CD4-positive, alpha-beta T cell treated with Interleukin-21 for 1 hour (primary cell): ENCODE data around the gene IL19.

Experiments
- DNase-seq: peaks from one replicate; pipeline ENCODE4 v3.0.0-alpha.2; 2020

IL19 gene, protein sequence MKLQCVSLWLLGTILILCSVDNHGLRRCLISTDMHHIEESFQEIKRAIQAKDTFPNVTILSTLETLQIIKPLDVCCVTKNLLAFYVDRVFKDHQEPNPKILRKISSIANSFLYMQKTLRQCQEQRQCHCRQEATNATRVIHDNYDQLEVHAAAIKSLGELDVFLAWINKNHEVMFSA

DNA sequence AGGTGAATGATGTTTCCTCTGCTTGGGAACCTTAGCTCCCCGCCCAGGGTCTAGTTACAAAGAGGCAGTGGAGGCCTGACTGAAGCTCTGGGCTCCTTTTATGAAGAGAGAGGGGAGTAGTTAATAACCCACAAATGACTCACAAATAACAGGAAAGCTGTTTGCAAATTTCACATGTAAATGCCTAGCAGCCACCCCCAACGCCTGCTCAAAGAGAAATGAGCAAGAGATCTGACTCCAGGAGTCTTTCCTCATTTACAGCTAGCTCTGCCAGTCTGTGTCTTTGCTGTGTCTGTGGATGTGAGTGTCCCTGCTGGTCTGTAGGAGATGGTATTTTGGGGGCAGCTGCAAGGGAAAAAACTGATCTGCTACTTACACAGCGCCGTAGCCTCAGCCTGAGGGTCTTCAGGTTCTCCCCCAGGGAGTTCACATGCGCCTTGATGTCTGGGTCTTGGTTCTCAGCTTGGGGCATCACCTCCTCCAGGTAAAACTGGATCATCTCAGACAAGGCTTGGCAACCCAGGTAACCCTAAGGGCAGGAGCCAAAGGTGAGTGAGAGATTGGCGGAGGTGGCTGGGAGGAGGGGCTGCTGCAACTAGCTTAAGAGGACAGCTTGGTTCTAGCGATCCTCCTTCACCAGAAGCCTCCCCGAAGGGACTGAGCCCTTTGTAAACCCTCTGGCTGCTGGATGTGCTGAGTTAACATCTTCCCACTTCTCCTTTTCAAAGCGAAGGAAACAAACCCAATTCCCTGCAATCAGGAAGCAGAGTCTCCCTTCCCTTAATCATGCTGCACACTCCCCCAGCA is at the start of gene IL19:
TSS of gene IL19 (plus strand) at position 243 of the 807 bp plus-strand sequence. CDS start 65,890 bp downstream, outside the sequence.
- DNase-seq, result peak; percentile 21

- DNase-seq, result no peak
Measured at GRCh38 chr1:206721454-206721853, 49.1 kb upstream of the IL19 start.

DNA sequence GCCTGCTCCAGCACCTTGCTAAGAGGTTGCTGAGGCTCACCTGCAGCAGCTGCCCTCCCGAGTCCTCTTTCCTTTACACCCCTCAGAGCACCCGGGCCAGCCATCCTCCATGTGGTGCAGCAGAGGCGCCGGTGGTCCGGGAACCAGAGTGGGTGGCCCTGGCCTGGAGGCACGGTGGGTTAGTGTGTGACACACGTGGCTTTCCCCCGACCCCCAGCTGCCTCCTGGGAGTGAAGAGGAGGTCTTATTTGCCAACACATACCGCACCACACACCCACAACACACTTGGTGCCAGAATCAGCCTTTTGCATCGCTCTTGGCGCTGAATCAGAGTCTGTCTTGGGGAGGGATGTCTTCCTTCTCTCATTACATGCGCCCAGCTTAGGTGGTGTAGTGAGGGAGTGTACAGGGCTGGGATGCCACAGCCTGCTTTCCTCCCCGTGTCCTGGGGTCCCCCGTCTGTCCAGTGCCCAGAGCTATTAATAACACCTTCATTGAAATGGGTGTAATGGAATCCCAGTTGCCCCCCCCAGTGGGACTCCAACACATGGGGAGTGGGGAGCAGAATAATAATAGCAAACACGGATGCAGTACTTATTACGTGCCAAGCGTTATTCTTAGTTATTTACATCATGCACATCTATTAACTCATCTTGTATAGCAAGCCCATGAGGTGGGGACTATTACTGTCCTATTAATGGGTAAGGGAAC is 47.7 kb upstream of the IL19 start:
- no peak for DNase-seq

- no peak for DNase-seq
Measured at GRCh38 chr1:206723462-206723804, 47.1 kb upstream of the IL19 start.

- no peak for DNase-seq
Measured at GRCh38 chr1:206723805-206724472, 46.6 kb upstream of the IL19 start.

- peak; percentile 64 for DNase-seq
Measured at GRCh38 chr1:206725109-206725963, 45.2 kb upstream of the IL19 start.

DNA sequence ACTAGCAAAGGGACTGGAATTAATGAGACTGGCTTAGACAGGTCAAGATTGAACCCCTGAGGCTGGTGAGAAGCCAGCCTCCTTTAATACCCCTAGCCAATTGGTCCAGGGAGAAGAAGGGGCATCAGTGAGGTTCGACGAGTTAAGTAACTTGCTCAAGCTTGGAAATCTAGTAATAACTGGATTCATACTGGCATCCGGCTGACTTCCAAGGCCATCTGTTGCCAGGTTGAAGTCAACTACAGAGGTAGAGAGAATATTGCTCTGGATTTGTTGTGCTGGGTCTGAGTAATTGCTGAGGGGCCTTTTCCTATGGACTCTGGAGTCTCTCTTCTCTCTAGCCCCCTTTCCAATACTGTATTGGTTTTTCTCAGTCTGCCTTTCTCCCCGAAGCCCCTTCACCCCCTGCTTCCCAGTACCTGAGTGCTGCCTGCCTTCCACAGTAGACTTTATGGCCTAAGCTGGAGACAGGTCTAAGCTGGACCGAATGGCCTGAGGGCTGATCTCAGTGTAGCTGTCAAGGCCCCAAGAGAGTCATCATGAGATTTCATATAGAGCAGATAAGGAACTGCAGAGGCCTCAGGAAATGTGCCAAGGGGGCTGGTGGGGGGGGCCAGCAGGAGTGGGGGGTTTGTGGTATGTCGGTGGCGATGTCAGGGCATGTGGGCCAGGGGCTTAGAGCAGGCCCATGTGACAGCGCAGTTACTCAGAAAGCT is 42.4 kb upstream of the IL19 start:
- DNase-seq, result no peak

GRCh38 chr1:206728697-206728987 is 41.9 kb upstream of the IL19 start:
- DNase-seq, result no peak

GRCh38 chr1:206729050-206729449 is 41.5 kb upstream of the IL19 start:
- DNase-seq, result no peak

DNA sequence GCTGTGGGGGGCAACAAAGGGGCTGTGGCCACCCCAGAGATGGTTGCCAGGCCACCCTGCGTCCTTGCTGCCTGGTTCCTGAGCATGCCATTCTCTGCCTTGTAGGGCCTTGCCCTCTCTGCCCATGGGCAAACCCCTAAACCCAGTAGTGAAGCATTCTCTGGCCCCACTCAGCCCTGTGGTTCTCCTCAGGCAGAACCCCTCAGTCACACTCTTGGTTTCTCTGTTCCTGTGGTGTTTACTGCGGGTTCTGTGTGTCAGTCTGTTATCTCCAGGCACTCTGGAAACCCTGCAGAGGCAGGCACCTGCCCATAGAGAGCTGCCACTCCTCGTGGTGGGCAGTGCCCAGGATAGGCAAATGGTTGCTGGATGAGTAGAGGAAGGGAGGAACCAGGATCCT is 41.1 kb upstream of the IL19 start:
- DNase-seq, result no peak

DNA sequence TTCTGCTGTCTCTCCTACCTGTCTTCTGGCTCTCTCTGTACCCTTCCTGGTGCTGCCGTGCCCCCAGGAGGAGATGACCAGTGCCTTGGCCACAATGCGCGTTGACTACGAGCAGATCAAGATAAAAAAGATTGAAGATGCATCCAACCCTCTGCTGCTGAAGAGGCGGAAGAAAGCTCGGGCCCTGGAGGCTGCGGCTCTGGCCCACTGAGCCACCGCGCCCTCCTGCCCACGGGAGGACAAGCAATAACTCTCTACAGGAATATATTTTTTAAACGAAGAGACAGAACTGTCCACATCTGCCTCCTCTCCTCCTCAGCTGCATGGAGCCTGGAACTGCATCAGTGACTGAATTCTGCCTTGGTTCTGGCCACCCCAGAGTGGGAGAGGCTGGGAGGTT is 38.1 kb upstream of the IL19 start:
- DNase-seq, result no peak

- no peak for DNase-seq
Measured at GRCh38 chr1:206732992-206733391, 37.6 kb upstream of the IL19 start.

DNA sequence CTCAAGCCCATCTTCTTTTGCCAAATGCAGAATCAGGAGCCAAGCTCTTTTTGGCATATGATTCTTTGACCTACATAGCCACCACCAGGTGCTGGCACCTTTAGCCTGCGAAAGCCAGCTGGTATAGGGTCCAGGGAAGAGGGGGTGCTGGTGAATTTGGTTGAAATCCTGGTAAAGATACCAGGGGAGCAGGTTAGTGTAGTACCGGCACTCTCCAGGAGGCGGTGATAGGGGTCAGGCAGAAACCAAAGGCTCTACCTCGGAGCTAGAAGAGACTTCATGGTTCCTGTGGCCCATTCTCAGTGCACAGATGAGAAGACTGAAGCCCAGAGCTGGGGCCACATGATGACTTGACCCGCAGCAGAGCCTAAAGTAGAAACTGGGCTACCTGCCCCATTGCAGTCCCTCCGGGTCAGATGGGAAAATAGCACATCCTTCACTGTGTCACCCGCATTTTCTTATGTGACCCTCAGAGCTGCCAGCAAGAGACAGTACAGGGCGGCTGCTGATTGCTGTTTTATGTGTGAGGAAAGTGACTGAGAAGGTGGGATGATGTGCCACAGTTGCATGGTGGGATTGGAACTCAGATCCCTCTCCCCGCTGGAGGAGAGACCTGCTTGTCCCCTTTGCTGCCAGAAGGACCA is 36.0 kb upstream of the IL19 start:
- peak; percentile 75 for DNase-seq

DNA sequence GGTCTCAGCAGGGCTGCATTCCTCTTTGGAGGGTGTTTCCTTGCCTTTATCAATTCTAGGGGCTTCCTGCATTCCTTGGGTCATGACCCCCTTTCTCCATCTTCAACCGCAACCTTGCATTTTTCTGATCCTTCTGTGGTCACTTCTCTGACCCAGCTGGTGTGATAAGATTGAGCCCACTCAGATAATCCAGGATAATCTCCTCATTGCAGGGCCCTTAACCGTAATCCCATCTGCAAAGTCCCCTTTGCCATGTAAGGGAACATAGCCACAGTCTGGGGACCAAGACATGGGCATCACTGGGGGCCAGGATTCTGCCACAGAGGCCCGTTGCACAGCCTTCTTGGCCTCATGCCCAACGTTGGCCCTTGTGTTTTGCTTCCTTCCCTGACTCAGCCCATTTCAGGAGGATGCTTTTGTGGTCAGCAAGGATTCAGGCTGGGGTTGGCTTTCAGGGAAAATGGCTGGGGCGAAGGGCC is 35.0 kb upstream of the IL19 start:
- DNase-seq, result no peak

GRCh38 chr1:206736878-206737728 is 33.5 kb upstream of the IL19 start:
- DNase-seq, result peak; percentile 77

DNA sequence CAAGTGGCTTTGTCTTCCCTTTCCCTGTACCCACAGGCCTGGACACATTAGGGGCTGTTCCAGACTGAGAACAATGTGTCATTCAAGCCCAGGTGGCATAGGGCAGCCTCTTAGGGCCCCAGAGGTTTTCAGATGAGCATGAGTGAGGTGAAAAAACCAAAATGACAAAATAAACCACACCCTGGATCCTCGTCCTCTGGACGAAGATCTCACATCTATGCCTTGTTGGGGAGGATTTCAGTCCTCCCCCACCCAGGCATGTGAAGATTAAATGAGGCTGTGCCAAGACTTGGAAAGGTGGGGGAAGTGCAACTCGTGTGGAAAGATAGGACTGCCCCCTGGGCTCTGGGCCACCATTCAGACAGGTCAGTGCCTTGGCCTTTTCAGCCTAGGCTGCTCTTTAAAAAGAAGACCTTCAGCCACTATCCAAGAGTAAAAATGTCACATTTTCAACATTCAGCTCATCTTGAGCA is 32.8 kb upstream of the IL19 start:
- DNase-seq, result no peak

- DNase-seq, result no peak
Measured at GRCh38 chr1:206738370-206739366, 31.9 kb upstream of the IL19 start.

GRCh38 chr1:206739411-206740076 is 31.0 kb upstream of the IL19 start:
- DNase-seq, result no peak
